Measurements from ENCODE around the gene ALK.

Gene ALK

GRCh38 chr2:29182920-29183319 lies 738.5 kb downstream of the ALK start:
- DNase-seq (ENCODE audit: low read depth in 2 of 2, low spot score in 1 of 2) = no peak

DNA sequence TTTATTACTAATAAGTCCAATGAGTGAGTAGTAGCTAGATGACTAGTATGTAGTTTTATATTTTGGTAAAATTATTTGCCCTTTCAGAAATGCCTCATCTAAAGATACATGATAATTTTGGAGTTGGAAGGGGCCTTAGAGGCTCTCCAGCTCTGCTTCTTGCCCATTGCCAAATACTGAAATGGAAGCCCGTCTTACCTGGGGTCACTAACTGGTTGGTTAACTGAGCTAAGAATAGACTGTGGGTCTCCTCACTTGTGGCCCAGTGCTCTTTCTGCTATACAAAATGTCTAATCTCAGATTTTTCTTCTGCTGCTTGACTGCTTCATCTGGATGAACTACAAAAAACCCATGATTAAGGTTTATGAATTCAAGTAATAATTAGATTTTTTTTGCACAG lies 739.1 kb downstream of the ALK start:
- DNase-seq (ENCODE audit: low read depth in 2 of 2, low spot score in 1 of 2) = no peak

DNA sequence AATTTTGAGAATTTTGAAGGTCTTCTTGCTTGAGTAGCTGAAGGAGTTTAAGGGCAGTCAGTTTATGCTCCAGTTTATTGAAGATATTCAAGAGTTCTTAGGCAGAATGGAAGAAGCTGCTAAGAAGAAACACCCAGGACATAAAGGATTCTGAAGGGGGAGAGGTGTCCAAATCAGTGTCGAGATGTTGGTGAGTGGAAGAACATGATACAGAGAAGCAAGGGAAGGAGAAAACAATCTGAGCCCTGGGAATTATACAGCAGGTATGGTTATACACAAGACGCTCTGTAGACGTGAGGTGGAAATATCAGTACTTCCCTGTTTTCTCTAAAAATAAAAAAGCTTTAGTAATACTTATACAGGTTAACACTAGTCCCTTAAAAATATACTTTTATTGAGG lies 746.0 kb downstream of the ALK start:
- no peak for DNase-seq (ENCODE audit: low read depth in 2 of 2, low spot score in 1 of 2)

GRCh38 chr2:29174937-29175336 lies 746.4 kb downstream of the ALK start:
- DNase-seq (ENCODE audit: low read depth in 2 of 2, low spot score in 1 of 2) = no peak

- DNase-seq (ENCODE audit: low read depth in 2 of 2, low spot score in 1 of 2) = no peak
Observed at GRCh38 chr2:29166242-29167039, 754.9 kb downstream of the ALK start.

GRCh38 chr2:29165362-29166241 lies 755.8 kb downstream of the ALK start:
- no peak for DNase-seq (ENCODE audit: low read depth in 2 of 2, low spot score in 1 of 2)

DNA sequence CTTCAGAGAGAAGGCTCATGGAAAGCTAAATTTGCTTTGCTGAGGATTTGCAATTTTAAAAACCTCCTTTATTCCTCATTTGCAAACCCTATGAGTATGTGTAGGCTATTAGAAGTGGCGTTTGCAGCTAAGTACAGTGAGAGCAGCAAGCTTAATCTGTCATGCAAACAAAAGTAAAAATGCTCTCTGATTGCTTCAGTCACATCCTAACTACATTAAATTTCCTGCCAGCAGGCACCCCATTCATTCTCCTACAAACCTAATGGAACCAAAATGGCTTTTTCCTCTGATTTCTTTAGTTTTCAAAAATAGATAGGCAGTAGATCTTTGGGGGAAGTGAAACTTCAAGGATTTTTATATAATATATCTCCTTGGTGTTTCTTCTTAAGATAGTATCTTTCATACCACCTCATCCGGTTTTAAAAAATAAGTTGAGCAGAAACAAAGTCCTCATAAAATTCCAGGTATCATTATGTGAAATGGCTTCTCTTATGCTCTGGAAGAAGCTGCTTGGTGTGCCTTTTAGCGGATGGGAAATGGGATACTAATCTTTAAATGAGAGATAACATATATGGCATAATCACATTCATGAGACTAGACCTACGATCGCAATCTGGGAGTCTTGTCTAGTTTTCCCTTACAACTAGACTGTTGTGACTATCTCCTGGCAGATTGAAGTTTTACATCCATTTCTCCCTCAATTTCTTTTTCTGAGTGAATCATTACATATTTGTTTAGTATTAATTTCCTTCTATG lies 757.1 kb downstream of the ALK start:
- no peak for DNase-seq (ENCODE audit: low read depth in 2 of 2, low spot score in 1 of 2)

- no peak for DNase-seq (ENCODE audit: low read depth in 2 of 2, low spot score in 1 of 2)
Observed at GRCh38 chr2:29162204-29162928, 759.0 kb downstream of the ALK start.

GRCh38 chr2:29160184-29160583 lies 761.2 kb downstream of the ALK start:
- no peak for DNase-seq (ENCODE audit: low read depth in 2 of 2, low spot score in 1 of 2)

GRCh38 chr2:29159125-29159524 lies 762.3 kb downstream of the ALK start:
- no peak for DNase-seq (ENCODE audit: low read depth in 2 of 2, low spot score in 1 of 2)

GRCh38 chr2:29157131-29157530 lies 764.3 kb downstream of the ALK start:
- no peak for DNase-seq (ENCODE audit: low read depth in 2 of 2, low spot score in 1 of 2)

DNA sequence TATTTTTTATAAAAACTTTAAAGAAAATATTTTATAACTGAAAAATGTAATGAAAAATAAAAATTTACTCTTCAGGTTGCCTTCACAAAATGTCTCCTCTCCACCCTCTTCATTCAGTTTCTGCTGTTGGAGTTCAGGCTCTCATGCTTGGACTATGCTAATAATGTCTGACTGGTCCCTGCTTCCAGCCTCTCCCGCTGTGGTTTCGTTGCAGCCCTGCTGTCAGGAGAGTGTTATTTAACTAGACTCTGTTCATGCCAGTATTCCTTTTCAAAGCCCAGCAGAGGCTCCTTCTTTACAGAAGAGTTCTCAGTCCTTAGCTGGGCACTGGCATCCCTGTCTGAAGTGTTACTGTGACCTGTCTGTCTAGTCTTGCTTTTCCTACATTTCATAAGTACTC lies 765.8 kb downstream of the ALK start:
- no peak for DNase-seq (ENCODE audit: low read depth in 2 of 2, low spot score in 1 of 2)

- DNase-seq (ENCODE audit: low read depth in 2 of 2, low spot score in 1 of 2) = no peak
Observed at GRCh38 chr2:29154610-29155009, 766.8 kb downstream of the ALK start.

DNA sequence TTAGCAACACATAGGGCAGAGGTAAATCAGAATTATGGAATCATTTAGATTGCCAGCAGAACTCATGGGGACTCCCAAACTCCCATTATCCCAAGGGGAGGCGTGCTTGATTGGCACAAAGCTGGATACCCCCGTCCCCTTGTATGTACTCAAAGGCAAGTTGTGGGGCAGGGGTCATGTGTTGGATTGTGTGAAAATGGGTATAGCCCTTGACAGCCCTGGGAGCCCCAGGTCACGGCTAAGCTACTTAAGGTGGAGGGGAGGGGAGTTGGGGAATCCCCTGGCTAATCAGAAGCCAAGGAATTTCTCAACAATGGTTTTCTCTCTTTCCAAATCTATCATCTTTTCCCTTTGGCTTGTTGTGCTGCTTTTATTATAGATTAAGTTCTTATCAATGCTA lies 773.4 kb downstream of the ALK start:
- DNase-seq (ENCODE audit: low read depth in 2 of 2, low spot score in 1 of 2) = no peak

GRCh38 chr2:29146197-29146596 lies 775.2 kb downstream of the ALK start:
- no peak for DNase-seq (ENCODE audit: low read depth in 2 of 2, low spot score in 1 of 2)

GRCh38 chr2:29143657-29144056 lies 777.7 kb downstream of the ALK start:
- DNase-seq (ENCODE audit: low read depth in 2 of 2, low spot score in 1 of 2) = no peak
